ENCODE results near the gene RRP15.

- TF ChIP-seq CTCF (IDR thresholded peaks at IDR 0.05 in 4 of 5, conservative IDR thresholded peaks at IDR 0.05 in 1 of 5) (no peak), POLR2A (IDR thresholded peaks at IDR 0.05) (no peak)
Measured at GRCh38 chr1:218323568-218324225, 38.6 kb downstream of the RRP15 start.

All from gastrocnemius medialis (tissue), 4 donors.